G401.6 (cell line): ENCODE results near the gene PLAAT3.
"Not testable (repeated sequence)": the region's sequence is repeated elsewhere in the genome, so short reads cannot be mapped to it uniquely, and the experiment has no call there.

Experiments used
- FAIRE-seq: peaks from 2 replicates; lab custom pipeline; 2012; peaks lifted over from hg19 to GRCh38; lab: Jason Lieb, UNC

Gene PLAAT3

DNA sequence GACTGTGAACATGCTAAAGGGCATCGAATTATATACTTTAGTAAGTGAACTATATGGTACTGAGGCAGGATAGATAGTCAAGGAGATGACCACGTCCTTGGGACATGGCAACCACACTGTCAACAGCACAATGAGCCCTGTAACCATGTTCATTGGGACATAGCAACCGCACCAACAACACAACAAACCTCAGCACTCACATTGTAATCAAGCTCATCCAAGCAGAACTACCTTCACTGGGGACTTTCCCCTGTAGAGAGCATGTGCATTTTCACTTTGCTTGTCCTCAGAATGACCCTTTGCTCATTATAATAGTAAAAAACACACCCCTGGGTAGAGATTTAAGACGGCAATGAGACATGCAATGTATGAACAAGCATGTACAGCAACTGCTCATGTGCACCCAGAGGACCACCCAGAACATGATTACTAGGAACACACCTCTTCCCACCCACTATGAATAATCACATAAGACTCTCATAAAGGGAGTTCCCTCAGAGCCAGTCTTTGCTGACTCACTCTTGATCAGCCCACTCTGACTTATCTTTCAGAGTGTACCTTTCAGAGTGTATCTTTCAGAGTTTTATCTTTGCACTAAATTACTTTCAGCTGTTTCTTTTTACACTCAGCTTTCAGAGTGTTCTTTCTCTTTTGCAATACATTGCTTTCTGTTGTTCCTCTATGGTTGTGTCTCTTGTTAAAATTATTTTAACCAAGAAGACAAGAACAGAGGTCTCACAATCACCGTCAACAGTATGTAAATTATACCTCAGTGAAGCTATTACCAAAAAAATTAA, 47.0 kb downstream of the PLAAT3 start:
- FAIRE-seq: no peak

DNA sequence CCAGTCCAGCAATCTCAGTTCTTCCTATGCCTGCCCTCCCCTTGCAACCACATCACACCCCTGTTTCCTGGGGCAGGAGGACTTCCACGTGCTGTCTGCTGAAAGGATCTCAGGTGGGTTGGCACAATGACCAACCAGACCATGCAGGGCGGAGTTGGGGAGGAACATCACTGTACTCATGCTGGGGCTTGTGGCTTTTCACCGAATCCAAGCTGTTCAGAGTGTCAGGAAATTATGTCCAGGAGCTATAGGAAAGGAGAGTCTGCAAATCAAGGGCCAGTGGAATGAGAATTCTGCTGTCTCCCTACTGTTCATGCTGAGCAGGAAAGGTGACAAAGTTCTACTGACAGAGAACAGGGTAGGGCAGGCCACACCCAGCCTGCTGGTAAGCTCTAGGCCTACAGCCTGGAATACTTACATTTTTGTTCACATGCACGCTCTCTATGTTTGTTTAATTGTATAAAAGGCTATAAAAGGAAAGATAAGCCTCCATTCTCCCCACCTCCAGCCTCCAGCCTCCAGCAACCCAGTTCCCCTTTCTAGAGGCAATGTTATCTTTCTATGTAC, 49.4 kb downstream of the PLAAT3 start:
- FAIRE-seq: no peak

DNA sequence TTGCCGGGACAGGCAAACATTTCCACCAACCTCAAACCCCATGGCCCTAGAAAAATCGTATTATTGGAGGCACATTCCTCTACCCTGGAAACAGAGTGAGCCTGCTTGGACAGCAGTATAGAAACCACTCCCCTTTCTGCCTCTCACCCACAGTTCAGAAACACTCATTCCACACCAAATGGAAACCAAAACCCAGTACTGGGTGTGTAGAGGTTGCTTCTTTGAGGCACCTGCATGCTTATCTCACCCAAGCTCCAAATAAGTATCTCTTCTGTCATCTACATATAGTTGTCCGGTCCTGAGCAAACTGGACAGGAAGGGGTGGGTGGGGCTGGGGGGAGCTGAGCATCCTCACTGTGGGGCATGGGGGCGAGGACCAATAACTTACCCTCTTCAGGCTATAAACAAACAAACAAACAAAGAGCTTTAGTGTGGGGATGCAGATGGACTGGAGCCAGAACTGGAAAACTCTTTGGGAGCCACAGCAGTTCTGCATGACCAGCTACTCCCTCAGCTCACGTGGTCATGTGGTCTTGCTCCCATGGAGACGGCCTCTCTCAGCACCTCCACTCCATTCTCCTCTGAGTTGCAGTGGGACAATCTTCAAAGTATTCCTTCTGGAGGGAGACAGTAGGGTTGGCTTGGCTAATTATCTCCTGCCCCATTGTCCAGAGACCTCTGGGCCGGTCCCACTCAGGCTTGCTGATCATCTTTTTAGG, 50.0 kb downstream of the PLAAT3 start:
- no peak for FAIRE-seq

DNA sequence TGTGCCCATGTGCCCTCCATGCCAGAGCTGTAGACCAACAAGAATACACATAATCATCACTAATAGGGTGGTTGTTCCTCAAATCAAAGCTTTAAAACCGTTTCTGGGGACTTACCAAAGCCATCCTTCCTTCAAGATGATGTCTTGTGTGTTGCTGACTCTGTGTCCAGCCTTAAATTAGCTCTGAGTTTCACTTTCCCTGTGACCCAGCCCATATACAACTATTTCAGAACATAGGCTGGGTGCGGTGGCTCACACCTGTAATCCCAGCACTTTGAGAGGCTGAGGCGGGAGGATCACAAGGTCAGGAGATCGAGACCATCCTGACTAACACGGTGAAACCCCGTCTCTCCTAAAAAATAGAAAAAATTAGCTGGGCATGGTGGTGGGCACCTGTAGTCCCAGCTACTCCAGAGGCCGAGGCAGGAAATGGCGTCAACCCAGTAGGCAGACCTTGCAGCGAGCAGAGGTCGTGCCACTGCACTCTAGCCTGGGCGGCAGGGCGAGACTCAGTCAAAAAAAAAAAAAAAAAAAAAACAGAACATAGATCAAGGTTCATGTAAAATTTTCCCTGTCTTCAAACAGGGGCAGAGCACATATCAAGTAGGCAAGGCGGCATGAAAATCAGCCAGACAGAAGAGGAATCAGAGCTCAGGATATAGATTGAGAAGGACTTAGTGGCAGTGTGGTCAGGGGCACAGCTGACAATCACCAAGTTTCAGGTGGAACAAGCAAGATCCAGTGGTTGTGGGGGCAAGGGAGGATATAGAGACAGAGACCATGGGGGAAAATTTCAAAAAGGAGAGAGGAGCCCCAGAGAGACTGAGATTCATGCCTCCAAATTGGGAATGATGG, 50.8 kb downstream of the PLAAT3 start, which contains the start of gene PLAAT2:
Gene PLAAT2 (minus strand): TSS at position 179 of the 855 bp plus-strand sequence. CDS start 55 bp downstream, at position 124.
- no peak for FAIRE-seq

GRCh38 chr11:63560506-63561180, 53.6 kb downstream of the PLAAT3 start:
- FAIRE-seq: no peak

DNA sequence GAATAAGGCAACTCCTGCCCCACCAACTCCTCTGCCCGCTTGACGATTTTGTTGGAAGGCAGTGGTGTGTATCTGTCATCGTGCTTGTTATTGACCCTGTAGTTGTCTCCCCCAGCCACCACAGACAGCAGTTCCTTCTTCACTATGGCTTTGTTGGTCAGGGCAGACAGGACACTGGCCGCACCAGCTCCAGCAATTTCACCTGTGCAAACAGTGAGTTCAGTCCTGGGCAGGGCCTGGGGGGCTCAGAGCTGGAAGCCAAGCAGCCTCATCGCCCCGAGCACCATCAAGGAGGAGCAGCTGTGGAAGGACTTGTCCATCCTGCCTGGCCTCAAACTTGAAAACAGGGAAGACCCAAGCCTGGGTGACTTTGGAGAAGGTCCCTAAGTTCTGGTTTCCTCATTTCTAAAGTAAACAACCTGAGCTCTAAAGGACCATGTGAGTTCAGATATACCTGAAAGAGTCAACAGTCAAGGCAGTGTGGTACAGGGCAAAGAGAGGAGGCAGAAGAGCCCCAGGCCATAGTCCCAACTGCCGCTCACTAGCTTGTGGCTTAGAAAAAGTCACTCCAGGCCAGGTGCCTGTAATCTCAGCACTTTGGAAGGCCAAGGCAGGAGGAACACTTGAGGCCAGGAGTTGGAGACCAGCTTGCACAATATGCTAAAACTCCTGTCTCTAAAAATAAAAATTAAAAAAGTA, 55.6 kb downstream of the PLAAT3 start:
- no peak for FAIRE-seq

- FAIRE-seq: no peak
Observed at GRCh38 chr11:63557570-63557969, 56.7 kb downstream of the PLAAT3 start.

DNA sequence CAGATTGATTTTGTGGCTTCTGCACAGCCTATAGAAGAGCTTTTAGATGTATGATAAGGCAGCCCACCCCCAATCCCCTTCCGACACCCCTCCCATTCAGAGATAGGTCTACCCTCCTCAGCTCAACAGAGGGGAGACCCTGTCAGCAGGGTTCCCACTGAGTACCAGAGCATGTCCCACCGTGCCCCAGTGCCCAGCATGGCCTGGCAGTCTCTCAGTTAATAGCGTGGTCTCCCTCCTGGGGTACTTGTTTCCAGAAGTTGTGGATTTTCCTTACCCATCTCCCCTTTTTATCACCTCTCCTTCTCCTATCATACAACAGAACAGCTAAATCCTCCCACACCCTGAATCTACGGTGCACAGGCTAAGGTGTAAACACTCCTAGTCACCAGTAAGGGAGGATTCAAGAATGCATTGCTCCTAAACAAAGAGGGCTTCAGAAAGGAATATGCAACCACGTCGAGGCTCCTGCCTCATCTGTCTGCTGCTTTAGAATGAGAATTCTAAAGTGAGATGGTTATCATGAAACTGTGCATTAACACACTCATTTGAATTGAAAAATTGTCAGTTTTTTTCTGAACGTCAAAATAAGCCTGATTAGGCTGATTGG, 57.7 kb downstream of the PLAAT3 start:
- FAIRE-seq: no peak

DNA sequence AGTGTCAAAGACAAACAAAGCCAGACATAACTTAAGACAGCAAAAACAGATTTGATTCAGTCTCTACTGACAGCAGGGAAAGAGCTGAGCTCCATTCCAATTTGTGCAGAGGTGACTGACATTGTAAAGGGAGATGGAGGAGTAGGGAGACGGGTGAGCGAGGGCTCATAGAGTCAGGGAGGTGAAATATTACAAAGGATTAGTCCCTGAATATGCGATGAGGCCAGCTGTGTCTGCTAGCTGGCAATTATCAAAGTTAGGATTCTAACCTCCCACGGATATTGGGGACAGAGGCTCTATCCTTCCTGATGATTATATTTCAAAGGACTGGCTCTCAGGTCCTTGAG, 59.4 kb downstream of the PLAAT3 start:
- FAIRE-seq: no peak

DNA sequence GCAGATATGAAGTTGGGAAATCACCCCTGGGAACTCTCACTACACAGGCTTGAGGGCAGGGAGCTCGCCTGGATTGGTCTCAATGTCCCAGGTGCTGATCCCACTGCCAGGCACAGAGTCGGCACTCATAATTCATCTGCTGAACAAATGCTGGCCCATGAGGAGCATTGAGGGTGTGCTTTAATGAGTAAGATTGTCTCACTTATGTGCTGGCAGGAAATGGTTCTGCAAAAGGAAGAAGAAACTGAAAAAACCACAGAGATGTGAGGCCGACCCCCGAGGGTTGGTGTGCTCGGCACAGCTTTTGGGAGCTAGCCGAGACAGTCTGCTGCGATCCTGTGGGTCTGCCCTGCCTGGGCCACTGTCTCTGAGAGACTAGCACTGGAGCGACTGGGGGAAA, 60.5 kb downstream of the PLAAT3 start:
- no peak for FAIRE-seq

DNA sequence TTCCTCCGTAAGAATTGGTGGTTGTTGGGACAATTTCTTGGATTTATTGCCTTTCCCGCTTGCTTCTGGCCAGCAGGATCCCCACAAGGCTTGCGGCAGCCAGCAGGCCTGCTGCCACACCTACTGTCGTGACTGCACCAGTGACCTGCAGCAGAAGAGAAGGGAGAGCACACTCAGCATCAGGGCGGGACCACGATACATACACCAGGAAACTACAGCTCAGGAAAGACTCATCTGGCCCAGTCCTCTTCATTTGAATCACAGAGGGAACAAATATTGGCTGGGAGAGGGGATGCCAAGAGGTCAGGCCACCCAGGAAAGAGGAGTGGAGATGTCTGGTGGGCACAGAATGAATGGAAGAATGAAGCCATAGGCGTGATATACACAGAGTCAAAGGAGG, 61.3 kb downstream of the PLAAT3 start:
- no peak for FAIRE-seq

GRCh38 chr11:63551889-63552266, 62.4 kb downstream of the PLAAT3 start:
- FAIRE-seq: no peak

GRCh38 chr11:63551091-63551888, 62.9 kb downstream of the PLAAT3 start:
- no peak for FAIRE-seq

GRCh38 chr11:63550156-63550700, 64.0 kb downstream of the PLAAT3 start:
- FAIRE-seq: not testable (repeated sequence)

- no peak for FAIRE-seq
Observed at GRCh38 chr11:63549411-63549810, 64.8 kb downstream of the PLAAT3 start.

DNA sequence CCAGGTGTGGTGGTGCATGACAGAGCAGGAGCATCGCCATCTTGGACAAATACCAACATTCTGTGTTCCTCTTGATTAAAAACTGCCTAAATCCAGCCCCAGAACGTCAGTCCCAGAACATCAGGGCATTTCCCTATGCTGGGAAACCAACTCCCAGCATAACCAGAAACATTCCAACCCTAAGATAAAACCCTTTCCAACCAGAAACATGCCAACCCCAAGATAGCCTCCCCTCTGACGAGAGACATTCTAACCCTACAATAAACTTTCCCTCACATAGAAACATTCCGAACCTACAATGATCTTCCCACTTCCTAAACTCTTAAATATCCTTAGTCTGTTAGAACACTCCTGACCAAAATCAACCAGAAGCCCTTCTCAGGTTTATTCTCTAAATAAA, 66.1 kb downstream of the PLAAT3 start:
- FAIRE-seq: no peak

DNA sequence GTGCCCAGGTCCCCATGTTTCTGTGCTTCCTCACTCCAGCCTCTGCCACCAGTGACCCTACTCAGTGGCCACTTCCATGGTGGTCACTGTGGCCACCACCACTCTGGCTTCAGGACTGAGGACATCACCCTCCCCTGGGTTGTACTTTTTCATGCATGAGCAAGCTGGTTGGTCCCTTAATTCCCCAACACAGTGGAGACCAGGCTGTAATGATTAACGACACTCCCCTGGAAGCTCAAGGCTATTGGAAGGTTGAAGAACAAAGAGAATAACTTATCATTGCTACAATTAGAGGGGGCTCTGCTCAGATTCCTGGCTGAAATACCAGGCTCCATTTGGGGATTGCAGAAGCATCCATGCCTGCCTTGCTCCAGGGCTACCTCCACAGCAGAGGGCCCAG, 67.2 kb downstream of the PLAAT3 start:
- no peak for FAIRE-seq

DNA sequence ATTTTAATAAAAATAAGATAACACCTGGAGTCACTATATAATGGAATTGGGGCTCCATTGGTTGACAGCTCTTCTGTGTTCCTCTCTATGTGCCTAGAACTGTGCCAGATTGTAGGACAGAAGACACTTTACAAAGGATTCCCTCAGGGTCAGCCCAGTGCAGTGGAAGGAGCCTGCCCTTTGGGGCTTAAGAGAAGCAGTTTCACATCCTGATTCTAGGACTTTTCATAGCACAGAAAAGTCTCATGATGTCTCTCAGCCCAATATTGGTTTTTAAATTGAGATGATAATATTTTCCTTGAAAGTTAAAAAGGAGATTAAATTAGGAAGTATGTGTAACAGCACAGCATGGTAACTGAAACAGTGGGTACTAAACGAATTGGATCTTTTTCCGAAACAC, 70.5 kb downstream of the PLAAT3 start:
- no peak for FAIRE-seq

DNA sequence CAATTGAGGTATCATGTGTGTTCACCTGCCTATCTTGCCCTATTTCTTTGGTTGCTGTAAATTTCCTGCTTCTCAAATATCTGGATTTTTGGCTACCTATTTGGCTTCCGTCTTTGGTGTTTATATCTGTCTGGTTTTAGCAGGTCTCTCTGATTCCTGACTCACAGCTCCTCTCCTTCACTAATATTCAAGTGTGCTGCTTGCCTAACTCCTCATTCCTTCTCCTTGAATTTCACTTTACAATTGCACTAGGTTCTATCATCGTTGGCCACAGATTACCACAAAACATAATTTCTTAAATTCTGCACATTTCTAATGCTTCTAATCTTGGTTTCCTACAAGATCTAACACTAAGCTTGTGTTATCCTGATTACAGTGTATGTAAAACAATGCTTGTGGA, 71.7 kb downstream of the PLAAT3 start:
- FAIRE-seq: not testable (repeated sequence)
